ENCODE measurements around the gene ELL.

DNA sequence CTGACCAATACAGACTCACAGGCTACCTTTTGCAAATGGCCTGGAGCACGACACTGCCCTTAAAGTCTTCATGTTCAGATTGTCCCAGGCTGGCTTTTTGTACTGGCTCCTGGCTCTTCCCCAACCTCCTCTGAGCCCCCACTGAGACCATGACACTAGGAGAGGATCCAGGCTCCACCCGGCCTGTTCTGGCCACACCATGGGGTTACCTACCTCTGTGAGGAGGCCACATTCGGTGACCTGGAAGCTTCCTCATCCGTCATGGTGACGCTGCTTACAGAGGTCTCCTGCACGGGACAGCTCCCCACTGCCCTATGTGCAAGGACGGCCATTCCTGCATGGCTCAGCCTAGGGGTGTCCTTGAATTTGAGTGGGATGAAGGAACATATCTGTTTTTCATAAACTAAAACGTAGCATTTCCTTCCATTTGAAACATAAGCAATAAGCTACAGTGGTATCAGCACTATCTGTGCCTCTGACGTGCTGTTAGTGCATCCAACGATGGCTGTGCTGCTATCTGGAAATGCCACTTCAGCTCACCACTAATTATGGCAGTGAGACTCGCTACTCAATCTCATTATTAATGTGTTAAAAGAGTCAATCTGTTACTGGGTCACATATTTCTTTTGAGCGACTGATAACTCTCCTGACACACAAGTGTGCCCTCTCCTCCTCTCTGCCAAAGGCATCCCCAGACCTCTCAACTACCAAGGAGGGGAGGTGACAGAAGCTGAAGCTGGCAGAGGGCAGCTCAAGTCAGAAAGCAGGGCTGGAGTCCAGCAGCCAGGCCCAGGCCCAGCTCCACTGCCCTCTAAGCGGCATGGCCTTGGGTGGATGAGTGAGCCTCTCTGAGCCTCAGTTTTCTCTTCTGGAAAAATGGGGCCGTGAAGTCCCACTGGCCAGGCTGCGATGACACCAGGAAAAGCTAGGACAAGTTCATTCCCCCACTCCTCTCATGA, 29.6 kb downstream of the ELL start:
- no peak for TF ChIP-seq CTCF (IDR thresholded peaks at IDR 0.05)
- no peak for TF ChIP-seq POLR2A (IDR thresholded peaks at IDR 0.05)

Measured in ovary (tissue), 3 donors.